AG09309 (cell line): Measurements from ENCODE around the gene MED13L.
"Not testable (repeated sequence)": the region's sequence is repeated elsewhere in the genome, so short reads cannot be mapped to it uniquely, and the experiment has no call there.

Experiments
- DNase-seq: peaks from one replicate; pipeline ENCODE4 v3.0.0-alpha.2; 2010; ENCODE audit warnings: low read depth
- H3K4me3 ChIP-seq: 2 replicates; pipeline ENCODE4 v1.5.1; 2011; ENCODE audit warnings: mild to moderate bottlenecking, low read depth, low read length, moderate library complexity; ENCODE audit not compliant: control insufficient read depth
- TF ChIP-seq, protein P1 (sequence below): IDR thresholded peaks from 2 replicates; pipeline ENCODE4 v1.5.1; 2011; ENCODE audit warnings: mild to moderate bottlenecking, low read depth, low read length, inconsistent platforms; ENCODE audit not compliant: insufficient read depth, control insufficient read depth; ENCODE audit errors: missing control alignments

MED13L gene

DNA sequence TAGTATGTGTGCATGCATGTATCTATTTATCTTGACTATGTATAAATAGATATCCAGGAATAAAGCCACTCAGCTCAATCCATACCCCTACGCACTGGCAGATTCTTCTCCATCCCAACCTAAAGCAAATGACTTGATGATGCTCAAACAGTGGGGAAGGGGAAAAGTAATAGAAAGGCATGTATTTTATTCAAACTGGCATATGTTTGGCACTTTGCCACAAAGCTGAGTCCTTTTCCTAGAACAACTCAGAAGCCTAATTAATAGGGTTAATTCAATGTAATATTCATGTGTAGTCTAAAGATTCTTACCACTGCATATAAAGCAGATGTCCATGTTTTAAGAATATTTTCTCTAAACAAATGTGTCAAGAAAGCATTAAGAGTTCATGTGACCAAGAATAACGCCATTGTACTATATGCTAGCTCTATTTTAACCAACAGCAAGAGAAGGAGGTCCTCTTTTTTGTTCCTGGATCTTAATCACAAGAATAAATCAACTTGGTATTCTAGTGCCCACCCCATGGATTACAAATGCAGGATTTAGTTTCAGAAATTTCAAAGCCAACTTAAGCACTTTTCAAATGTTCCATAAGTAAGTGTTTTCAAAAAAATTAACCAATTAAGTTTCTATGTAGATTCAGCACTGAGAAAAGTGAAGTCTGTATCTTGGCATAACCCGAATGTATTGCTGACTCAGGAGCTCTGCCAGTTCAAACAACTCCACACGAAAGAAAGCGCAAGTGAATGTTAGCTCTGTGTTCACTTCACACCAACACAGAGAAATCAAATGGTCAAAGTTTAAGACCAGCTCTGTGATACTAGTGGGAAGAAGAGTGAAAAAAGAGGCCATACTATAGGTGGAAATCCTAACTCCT, 233.6 kb downstream of the MED13L start:
- DNase-seq = no peak
- no peak overlapping the region for H3K4me3 ChIP-seq
- TF ChIP-seq, protein P1, sequence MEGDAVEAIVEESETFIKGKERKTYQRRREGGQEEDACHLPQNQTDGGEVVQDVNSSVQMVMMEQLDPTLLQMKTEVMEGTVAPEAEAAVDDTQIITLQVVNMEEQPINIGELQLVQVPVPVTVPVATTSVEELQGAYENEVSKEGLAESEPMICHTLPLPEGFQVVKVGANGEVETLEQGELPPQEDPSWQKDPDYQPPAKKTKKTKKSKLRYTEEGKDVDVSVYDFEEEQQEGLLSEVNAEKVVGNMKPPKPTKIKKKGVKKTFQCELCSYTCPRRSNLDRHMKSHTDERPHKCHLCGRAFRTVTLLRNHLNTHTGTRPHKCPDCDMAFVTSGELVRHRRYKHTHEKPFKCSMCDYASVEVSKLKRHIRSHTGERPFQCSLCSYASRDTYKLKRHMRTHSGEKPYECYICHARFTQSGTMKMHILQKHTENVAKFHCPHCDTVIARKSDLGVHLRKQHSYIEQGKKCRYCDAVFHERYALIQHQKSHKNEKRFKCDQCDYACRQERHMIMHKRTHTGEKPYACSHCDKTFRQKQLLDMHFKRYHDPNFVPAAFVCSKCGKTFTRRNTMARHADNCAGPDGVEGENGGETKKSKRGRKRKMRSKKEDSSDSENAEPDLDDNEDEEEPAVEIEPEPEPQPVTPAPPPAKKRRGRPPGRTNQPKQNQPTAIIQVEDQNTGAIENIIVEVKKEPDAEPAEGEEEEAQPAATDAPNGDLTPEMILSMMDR = no peak

DNA sequence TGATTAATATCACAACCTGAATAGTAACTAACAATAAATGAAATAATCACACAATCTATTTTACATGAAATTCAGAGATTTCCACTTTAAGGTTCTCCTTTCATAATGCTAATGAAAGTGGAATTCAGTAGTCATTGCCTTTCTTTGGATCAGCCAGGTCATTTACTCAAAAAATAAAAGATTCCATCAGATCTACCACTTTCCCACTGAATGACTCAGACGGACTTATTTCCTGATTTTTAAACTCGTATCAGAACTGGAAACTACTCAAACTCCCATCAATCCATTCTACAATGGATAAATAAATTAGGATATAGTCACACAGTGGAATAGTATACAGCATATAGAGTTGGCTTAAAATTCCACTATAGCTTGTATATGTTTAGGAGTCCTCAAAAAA, 237.1 kb downstream of the MED13L start:
- no peak for DNase-seq
- H3K4me3 ChIP-seq = no peak overlapping the region
- TF ChIP-seq, protein P1 = no peak

DNA sequence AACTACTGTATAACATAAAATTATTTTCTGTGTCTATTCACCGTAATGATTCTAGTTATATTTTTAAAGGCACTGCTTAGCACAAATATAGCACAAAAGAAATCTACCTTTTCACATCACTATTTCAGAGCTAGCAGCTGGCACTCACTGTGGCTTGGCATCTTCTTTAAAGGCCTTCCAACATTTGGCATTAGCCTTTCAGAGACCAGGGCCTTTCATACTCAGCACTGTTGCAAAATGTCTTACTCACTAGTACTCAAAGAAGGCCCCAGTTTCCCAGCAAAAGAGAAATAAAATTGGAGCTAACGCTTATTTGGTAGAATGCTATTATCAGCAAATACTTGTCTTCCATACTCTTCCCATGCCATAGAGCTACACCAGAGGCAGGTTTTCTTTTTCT, 238.4 kb downstream of the MED13L start:
- no peak overlapping the region for H3K4me3 ChIP-seq
- no peak for DNase-seq
- TF ChIP-seq, protein P1 = no peak

DNA sequence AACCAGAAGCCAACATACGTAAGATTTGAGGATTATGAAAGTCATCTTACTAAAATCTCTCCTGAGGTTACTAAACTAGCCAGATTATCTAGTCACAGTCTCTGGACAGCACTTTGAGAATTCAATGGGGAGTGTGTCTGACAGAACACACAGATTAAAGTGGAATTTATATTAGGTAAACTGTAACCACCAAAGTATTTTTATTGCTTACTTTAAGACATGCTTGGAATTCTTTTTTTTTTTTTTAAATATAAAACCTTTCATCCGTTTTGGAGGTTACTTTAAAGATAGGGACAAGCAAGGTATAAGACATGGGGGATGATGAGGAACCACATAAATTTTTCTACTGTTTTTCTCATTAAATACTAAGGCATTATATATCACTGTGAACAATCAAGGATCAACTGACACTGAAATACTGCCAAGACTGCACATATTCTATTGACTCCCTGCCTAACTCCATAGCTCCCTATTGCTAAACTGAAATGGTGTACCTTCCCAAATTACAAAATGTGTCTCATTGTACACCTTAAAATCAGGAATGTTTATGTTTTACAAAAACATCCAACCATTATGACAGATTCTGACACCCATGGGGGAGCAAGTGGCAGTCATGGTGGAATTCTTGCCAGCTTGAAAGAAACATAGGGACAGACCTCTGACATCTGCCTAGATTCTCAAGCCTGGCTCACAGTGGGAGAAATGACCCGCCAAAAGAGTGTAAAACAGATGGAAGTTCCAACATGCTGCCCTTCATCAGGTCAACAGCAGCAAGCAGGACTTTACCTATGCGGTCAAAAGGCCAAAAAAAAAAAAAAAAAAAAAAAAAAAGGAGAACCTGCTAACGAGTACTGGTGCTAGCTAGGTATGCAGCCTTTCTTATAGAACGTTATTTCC, 239.3 kb downstream of the MED13L start:
- peak; percentile 92 for DNase-seq
- no peak overlapping the region for H3K4me3 ChIP-seq
- TF ChIP-seq, protein P1 = no peak

DNA sequence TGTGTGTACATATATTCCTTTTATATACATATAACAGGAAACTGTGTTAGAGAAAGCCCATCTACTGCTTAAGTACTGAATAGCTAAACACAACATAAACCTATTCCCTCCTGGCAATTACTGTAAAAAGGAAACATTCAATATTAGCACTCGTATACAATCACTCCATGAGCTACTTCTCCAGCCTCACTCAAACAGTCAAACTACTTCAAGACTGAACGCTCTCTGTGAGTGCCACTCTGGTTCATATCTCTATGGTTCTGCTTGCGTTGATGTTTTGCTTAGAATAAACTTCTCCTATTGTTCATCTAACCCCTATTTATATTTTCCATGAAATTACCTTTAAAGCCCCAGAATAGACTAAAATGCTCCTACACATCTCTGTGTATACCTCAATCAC, 243.7 kb downstream of the MED13L start:
- no peak overlapping the region for H3K4me3 ChIP-seq
- DNase-seq = no peak
- TF ChIP-seq, protein P1 = no peak

DNA sequence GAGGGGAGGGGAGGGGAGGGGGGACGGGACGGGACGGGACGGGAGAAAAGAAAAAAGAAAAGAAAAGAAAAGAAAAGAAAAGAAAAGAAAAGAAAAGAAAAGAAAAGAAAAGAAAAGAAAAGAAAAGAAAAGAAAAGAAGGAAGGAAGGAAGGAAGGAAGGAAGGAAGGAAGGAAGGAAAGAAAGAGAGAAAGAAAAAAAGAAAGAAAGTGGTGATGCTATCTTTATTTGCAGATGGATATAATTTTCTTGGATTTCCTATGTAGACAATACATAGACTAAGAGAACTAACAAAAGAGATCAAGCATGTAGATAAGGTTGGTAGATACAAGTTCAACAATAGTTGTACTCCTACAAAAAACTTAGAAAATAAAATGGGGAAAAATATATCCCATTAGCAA, 245.9 kb downstream of the MED13L start:
- H3K4me3 ChIP-seq, DNase-seq: not testable (repeated sequence)

DNA sequence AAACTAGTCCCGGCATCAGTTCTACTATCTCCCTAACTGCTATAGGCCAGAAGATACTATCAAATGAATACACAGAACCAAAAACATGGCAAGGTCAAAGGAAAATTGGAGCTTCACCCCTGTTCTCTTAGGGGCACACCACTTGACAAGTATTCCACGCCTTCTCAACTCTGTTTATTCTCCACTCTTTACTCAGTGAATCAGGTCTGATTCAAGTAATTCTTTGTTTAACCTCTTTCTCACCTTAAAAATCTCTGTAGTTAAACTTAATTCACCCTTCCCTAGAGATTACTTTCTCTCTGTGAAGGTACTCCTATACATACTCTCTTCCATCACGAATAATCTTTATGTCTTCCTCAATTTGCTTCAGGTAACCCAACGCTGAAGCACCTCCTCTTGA, 248.9 kb downstream of the MED13L start:
- no peak overlapping the region for H3K4me3 ChIP-seq
- no peak for DNase-seq
- TF ChIP-seq, protein P1 = no peak
